ENCODE data around the gene TOMM34.

Gene TOMM34

GRCh38 chr20:44997171-44997570 lies 37.0 kb upstream of the TOMM34 start:
- H3K27me3 ChIP-seq (replicated peaks; ENCODE audit: insufficient read depth, low read length) = no peaks in the 10 kb centered on the region
- H3F3A ChIP-seq (ENCODE audit: insufficient read depth, low read length) = peaks cover 11% of the 10 kb centered on the region; the same call in 1 of the 2 replicates
- TF ChIP-seq EZH2 (optimal IDR thresholded peaks at IDR 0.05; ENCODE audit: low read depth, low read length) (no peak), EZH2phosphoT487 (IDR thresholded peaks at IDR 0.05; ENCODE audit: low read length) (no peak), CTCF (IDR thresholded peaks at IDR 0.05; ENCODE audit: low read length) (no peak)
- H3K79me2 ChIP-seq (ENCODE audit: low read length) = peaks cover 95% of the 10 kb centered on the region
- H3K4me3 ChIP-seq (ENCODE audit: low read length) = no peak overlapping the region
- no peak overlapping the region for H3K4me2 ChIP-seq (ENCODE audit: low read depth, low read length)
- no peak overlapping the region for H3K9ac ChIP-seq (ENCODE audit: low read length)
- no peak overlapping the region for H2AFZ ChIP-seq (ENCODE audit: low read length)
- no peak overlapping the region for H3K27ac ChIP-seq (ENCODE audit: low read length)
- DNase-seq = no peak
- no peaks in the 10 kb centered on the region for H4K20me1 ChIP-seq (ENCODE audit: insufficient read depth, low read length)
- peaks cover 23% of the 10 kb centered on the region for H3K36me3 ChIP-seq (replicated peaks; ENCODE audit: insufficient read depth, low read length)
- peaks cover 20% of the 10 kb centered on the region for H3K4me1 ChIP-seq (ENCODE audit: low read length)
- H3K9me3 ChIP-seq (replicated peaks; ENCODE audit: insufficient read depth, low read length) = no peaks in the 10 kb centered on the region
- no peaks in the 10 kb centered on the region for H3K9me2 ChIP-seq (replicated peaks; ENCODE audit: insufficient read depth, low read length)

- Histone ChIP-seq H2AFZ (ENCODE audit: low read length) (no peak overlapping the region), H3K4me2 (ENCODE audit: low read depth, low read length) (peak overlapping the region; percentile 42), H3F3A (ENCODE audit: insufficient read depth, low read length) (peaks cover 45% of the 10 kb centered on the region), H3K9me2 (replicated peaks; ENCODE audit: insufficient read depth, low read length) (no peaks in the 10 kb centered on the region), H3K4me1 (ENCODE audit: low read length) (peaks cover 51% of the 10 kb centered on the region), H3K27me3 (replicated peaks; ENCODE audit: insufficient read depth, low read length) (no peaks in the 10 kb centered on the region), H4K20me1 (ENCODE audit: insufficient read depth, low read length) (no peaks in the 10 kb centered on the region), H3K27ac (ENCODE audit: low read length) (peak overlapping the region; percentile 18; the same call in 1 of the 2 replicates), H3K79me2 (ENCODE audit: low read length) (peaks cover 98% of the 10 kb centered on the region), H3K9ac (ENCODE audit: low read length) (no peak overlapping the region), H3K9me3 (replicated peaks; ENCODE audit: insufficient read depth, low read length) (no peaks in the 10 kb centered on the region), H3K36me3 (replicated peaks; ENCODE audit: insufficient read depth, low read length) (peaks cover 12% of the 10 kb centered on the region), H3K4me3 (ENCODE audit: low read length) (no peak overlapping the region; the same call in 1 of the 2 replicates)
- peak; percentile 47 for DNase-seq
- TF ChIP-seq EZH2 (optimal IDR thresholded peaks at IDR 0.05; ENCODE audit: low read depth, low read length) (no peak), CTCF (IDR thresholded peaks at IDR 0.05; ENCODE audit: low read length) (no peak), EZH2phosphoT487 (IDR thresholded peaks at IDR 0.05; ENCODE audit: low read length) (no peak)
Observed at GRCh38 chr20:44993343-44993742, 33.1 kb upstream of the TOMM34 start.

GRCh38 chr20:44990957-44991356 lies 30.8 kb upstream of the TOMM34 start:
- DNase-seq = no peak
- Histone ChIP-seq H3K4me1 (ENCODE audit: low read length) (peaks cover 52% of the 10 kb centered on the region), H4K20me1 (ENCODE audit: insufficient read depth, low read length) (no peaks in the 10 kb centered on the region), H3K9me3 (replicated peaks; ENCODE audit: insufficient read depth, low read length) (no peaks in the 10 kb centered on the region), H3K9me2 (replicated peaks; ENCODE audit: insufficient read depth, low read length) (no peaks in the 10 kb centered on the region), H3F3A (ENCODE audit: insufficient read depth, low read length) (peaks cover 56% of the 10 kb centered on the region), H3K4me3 (ENCODE audit: low read length) (peak overlapping the region; percentile 62), H3K4me2 (ENCODE audit: low read depth, low read length) (peak overlapping the region; percentile 98), H3K9ac (ENCODE audit: low read length) (peak overlapping the region; percentile 69), H3K36me3 (replicated peaks; ENCODE audit: insufficient read depth, low read length) (peaks cover 15% of the 10 kb centered on the region), H3K79me2 (ENCODE audit: low read length) (peaks cover 95% of the 10 kb centered on the region), H2AFZ (ENCODE audit: low read length) (no peak overlapping the region), H3K27me3 (replicated peaks; ENCODE audit: insufficient read depth, low read length) (no peaks in the 10 kb centered on the region), H3K27ac (ENCODE audit: low read length) (peak overlapping the region; percentile 88)
- TF ChIP-seq EZH2 (optimal IDR thresholded peaks at IDR 0.05; ENCODE audit: low read depth, low read length) (no peak), CTCF (IDR thresholded peaks at IDR 0.05; ENCODE audit: low read length) (no peak), EZH2phosphoT487 (IDR thresholded peaks at IDR 0.05; ENCODE audit: low read length) (no peak)
